GM18951 (cell line): ENCODE measurements around the gene TNKS1BP1.
"Not testable (repeated sequence)": the region's sequence is repeated elsewhere in the genome, so short reads cannot be mapped to it uniquely, and the experiment has no call there.

Source experiments
- POLR2A ChIP-seq: IDR thresholded peaks from 4 replicates; pipeline ENCODE4 v1.6.1; 2011; ENCODE audit warnings: mild to moderate bottlenecking; ENCODE audit not compliant: insufficient read length, insufficient read depth; ENCODE audit errors: extremely low read depth
- in situ Hi-C: fragments of 300-500 bp; cut with MboI; formaldehyde crosslinking; loops from one replicate; pipeline ENCODE4 v1.12.0; 2022; ENCODE audit warnings: low sequenced_read_pairs, mixed read lengths, inconsistent platforms; ENCODE audit not compliant: unreplicated experiment

Gene TNKS1BP1

DNA sequence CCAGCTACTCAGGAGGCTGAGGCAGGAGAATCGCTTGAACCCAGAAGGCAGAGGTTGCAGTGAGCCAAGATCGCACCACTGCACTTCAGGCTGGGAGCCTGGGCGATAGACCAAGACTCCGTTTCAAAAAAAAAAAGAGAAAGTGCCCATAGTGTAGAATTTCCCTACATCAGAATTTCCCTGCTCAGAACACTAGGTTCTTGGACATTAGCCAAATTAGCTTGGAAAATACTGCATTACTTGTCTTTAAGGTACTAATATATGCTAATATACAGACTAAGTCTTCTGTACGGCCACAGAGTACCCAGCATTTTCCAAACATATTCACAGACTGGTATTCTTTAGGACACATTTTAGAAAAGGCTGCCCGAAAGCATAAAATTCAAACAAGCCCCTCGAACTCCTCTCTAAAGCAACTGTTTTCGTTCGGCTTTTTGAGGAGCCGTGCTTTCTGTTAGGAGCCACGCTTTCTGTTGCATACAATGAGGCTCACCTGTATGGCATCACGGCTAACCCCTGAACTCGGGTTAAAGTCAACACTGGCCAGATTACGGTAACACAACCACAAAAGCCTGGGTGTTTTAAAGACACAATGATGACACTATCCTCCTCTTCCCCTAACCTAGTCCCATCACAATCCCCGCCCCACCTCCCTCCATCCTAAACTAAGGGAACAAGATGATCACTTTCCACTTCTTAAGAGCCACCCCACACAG is 18.4 kb downstream of the TNKS1BP1 start:
- in situ Hi-C loops = no loop called here
- TF ChIP-seq POLR2A = no peak

DNA sequence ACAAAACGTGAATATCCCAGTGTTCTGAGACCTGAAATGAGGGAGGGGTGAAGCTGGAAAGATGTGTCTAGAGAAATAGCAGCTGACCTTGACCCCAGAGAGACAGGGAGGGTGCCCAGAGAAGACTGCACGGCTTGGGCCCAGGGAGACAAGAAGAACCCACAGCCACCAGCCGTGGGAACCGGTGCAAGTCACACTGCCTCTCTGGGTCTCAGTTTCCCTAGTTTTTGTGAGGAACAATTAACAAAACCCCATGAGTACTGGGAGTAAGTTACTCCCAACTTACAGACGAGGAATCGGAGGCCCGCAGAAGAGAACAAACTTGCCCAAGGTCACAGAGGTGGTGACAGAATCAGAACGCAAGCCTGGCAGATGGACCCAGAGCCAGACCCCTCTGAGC is 19.2 kb downstream of the TNKS1BP1 start:
- TF ChIP-seq POLR2A = no peak
- in situ Hi-C loops = no loop called here

DNA sequence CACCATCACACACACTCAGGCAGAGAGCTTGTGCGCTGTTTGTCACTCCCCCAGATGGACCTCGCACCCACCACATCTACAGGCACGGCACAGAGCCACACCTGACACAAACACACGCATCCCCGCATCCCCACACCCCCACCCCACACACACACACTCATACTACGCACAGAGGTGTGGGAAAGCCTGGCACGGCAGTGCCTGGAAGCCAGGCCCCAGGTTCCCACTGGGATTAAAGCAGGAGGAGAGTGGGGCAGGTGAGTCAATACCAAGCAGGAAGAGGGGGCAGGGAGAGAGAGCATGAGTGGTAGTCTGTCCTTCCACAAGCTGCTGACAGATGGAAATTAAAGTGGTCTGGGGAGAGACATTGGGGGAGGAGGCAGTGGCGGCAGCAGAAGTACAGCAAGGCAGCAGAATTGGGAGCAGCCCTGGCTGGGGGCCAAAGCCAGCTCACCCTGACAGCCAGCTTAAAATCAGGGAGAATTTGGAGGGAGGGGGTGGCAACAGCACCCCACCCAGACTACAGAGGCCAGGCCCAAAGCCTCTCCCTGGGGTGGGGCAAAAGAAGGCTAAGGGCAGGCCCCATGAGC is 20.7 kb downstream of the TNKS1BP1 start:
- in situ Hi-C loops = no loop called here
- no peak for TF ChIP-seq POLR2A

- in situ Hi-C loops = no loop called here
- TF ChIP-seq POLR2A = no peak
These were observed 21.3 kb downstream of the TNKS1BP1 start for GRCh38 chr11:57303280-57303989.

DNA sequence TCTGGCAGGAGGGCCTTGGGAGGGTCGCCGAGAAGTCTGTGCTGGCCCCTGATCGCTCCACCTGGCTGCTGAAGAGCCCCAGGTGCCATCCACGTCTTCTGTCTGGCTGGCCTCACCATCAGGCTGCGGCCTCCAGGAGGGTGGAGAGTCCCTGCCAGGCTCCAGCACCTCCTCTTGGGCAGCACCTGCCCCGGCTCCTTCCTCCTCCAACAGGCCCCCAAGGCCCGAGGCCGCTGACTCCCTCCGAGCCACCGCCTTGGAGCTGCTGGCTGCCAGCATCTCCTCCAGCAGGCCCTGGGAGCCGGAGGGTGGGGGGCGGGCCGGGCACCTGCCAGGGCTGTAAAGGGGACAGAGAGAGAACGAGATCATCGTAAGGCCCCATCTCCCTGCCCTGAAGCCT is 22.3 kb downstream of the TNKS1BP1 start:
- in situ Hi-C loops = no loop called here

GRCh38 chr11:57301711-57302423 is 22.9 kb downstream of the TNKS1BP1 start:
- in situ Hi-C loops = no loop called here
- no peak for TF ChIP-seq POLR2A

More for the DNA sequence above, 22.3 kb downstream of the TNKS1BP1 start:
- TF ChIP-seq POLR2A = no peak

- TF ChIP-seq POLR2A = no peak
- in situ Hi-C loops = no loop called here
These were observed 24.0 kb downstream of the TNKS1BP1 start for GRCh38 chr11:57300785-57301184.

- no peak for TF ChIP-seq POLR2A
- in situ Hi-C loops = no loop called here
These were observed 25.5 kb downstream of the TNKS1BP1 start for GRCh38 chr11:57299150-57299737.

DNA sequence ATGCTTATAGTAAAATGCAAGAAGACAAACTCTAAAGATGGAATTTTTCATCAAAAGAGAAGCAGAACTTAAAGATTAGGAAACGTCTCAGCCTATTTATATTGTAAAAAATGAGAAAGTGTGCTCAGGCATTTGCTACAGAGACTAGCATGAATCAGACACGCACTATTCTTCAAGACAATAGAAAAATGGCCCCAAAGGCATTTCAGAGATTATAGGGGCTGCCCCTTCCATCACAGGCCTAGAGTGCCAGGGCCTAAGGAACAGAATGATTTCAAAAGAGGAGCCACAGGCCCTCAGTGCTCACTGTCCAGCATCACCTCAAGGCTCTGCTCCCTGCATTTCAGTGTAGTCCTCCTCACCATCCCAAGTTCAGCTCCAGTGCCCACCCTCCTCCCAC is 27.5 kb downstream of the TNKS1BP1 start:
- TF ChIP-seq POLR2A = no peak
- in situ Hi-C loops = no loop called here

DNA sequence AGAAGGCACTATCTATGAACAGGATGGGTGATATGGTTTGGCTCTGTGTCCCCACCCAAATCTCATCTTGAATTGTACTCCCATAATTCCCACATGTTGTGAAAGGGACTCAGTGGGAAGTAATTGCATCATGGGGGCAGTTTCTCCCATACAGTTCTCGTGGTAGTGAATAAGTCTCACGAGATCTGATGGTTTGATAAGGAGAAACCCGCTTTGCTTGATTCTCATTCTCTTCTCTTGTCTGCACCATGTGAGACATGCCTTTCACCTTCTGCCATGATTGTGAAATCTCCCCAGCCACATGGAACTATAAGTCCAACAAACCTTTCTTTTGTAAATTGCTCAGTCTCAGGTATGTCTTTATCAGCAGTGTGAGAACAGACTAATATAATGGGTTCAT is 28.5 kb downstream of the TNKS1BP1 start:
- in situ Hi-C loops = not testable (repeated sequence)

- in situ Hi-C loops = no loop called here
- no peak for TF ChIP-seq POLR2A
These were observed 30.3 kb downstream of the TNKS1BP1 start for GRCh38 chr11:57294225-57295131.

DNA sequence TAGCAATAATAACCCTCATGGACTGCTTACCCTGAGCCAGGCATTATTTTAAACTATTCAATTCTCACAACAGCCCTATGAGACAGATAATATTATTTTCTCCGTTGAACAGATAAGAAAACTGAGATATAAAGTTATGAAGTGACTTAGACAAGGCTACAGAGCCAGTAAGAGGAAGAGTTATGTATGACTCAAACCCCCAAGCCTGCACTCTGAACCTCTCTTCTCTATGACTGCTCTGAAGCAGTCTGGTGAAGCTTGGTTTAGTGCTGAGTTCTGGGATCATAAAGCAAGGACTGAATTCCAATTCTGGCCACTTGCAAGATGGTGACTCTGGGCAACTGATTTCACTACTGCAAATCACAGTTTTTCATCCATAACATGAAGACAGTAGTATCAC is 34.5 kb downstream of the TNKS1BP1 start:
- in situ Hi-C loops = no loop called here
- TF ChIP-seq POLR2A = no peak
